Heart left ventricle (tissue), 16 donors: ENCODE results near the gene IFT27. TPM values are rescaled to one million over a fixed set of nuclear protein-coding genes. Genes with fewer than 3 reads are reported as not detected.
A peak's percentile ranks its signal among the peaks of the same experiment; 100 is the strongest.
"Not testable (repeated sequence)": the region's sequence is repeated elsewhere in the genome, so short reads cannot be mapped to it uniquely, and the experiment has no call there.

Experiments
- ATAC-seq, 4 donors: fragments of 200-7000 bp; cut with Tn5 transposase; one replicate each; pipeline ENCODE4 v1.9.1; 2020 to 2022; ENCODE audit warnings: moderate library complexity in 4 of 4, mild to moderate bottlenecking in 3 of 4, moderate number of reproducible peaks in 1 of 4
- DNase-seq, 5 donors: peaks; one replicate each; pipeline ENCODE4 v3.0.0-alpha.2; 2020
- H3K27ac ChIP-seq, 12 donors: fragments of 200-600 bp; sonication (generic) in 4 of 12; one replicate each; pipeline versions ENCODE4 v1.5.0 to v1.8.0; 2016 to 2022; ENCODE audit warnings: mild to moderate bottlenecking in 2 of 12
- H3K27me3 ChIP-seq, 9 donors: fragments of 200-600 bp; sonication (generic) in 2 of 9; one replicate each; pipeline versions ENCODE4 v1.5.1 to v1.8.0; 2016 to 2022; ENCODE audit warnings: mild to moderate bottlenecking in 3 of 9
- H3K36me3 ChIP-seq, 9 donors: fragments of 200-600 bp; sonication (generic) in 2 of 9; one replicate each; pipeline versions ENCODE4 v1.5.0 to v1.8.0; 2018 to 2022; ENCODE audit warnings: mild to moderate bottlenecking in 2 of 9
- H3K4me1 ChIP-seq, 12 donors: fragments of 200-600 bp; sonication (generic) in 4 of 12; one replicate each; pipeline versions ENCODE4 v1.5.0 to v1.8.0; 2016 to 2022; ENCODE audit warnings: mild to moderate bottlenecking in 3 of 12
- H3K4me3 ChIP-seq, 12 donors: fragments of 200-600 bp; sonication (generic) in 4 of 12; one replicate each; pipeline versions ENCODE4 v1.5.0 to v1.8.0; 2017 to 2022; ENCODE audit warnings: mild to moderate bottlenecking in 9 of 12, moderate library complexity in 4 of 12
- H3K9me3 ChIP-seq, 12 donors: fragments of 200-600 bp; sonication (generic) in 4 of 12; one replicate each; pipeline versions ENCODE4 v1.5.0 to v1.8.0; 2016 to 2022; ENCODE audit warnings: mild to moderate bottlenecking in 1 of 12
- CTCF ChIP-seq, 12 donors: fragments of 200-600 bp; sonication (generic) in 4 of 12; IDR thresholded peaks; one replicate each; pipeline versions ENCODE4 v1.5.0 to v1.8.0; 2018 to 2022; ENCODE audit warnings: antibody characterized with exemption in 12 of 12, mild to moderate bottlenecking in 5 of 12
- POLR2A ChIP-seq, 2 donors: fragments of 450-650 bp; IDR thresholded peaks; one replicate each; pipeline ENCODE4 v1.6.1; 2017; ENCODE audit warnings: antibody characterized with exemption in 2 of 2, mild to moderate bottlenecking in 2 of 2, moderate library complexity in 2 of 2
- WGBS, 4 donors: extraction: QIAGEN DNeasy Blood & Tissue Kit in 2 of 4; methylation state at CpG; one replicate each; pipeline versions ENCODE4 v1.1.5 to v1.1.7; 2013 to 2018; 5-methylcytosine and 5-hydroxymethylcytosine counted together
- intact Hi-C, 10 donors: fragments of 100-400 bp; cut with DNase I; formaldehyde crosslinking; loops; one replicate each; pipeline versions ENCODE4 v1.11.1 to v1.14.2; 2022
- polyA plus RNA-seq, 2 donors: library from polyadenylated mRNA; stranded (reverse); fragments of 200-250 nt; gene quantifications; one replicate each; pipeline ENCODE4 v1.2.3, GENCODE V29; 2013
- total RNA-seq, 9 donors: library from RNA; depleted of rRNA in 2 of 9; stranded (reverse); fragments of >200 nt in 2 of 9; fragmentation: NEBNext Ultra II Directional in 3 of 9; extraction: Animal tissue kit (Norgen Biotek cat#: 25700) in 3 of 9; gene quantifications; one replicate each; pipeline versions ENCODE4 v1.1.0 to v1.2.4, GENCODE V29; 2016 to 2023
- donor health status: ischemic (EF 13 %, LVEDD 7.1; RV severe dilation, severe dysfunction).
- donor health status: healthy with polysubstance abuse.
- donor health status: DM: no; HTN: yes; CAD: no.
- donor health status: DM: no; HTN: no; CAD: no.
- donor health status: ischemic (EF 25% LVEDD 6.9; RV normal size, moderate dysfunction).
- donor health status: ischemic (EF 25% LVEDD 5.7; RV mildly dilated, moderate dysfunction).
- donor health status: healthy.
- donor health status: DM: yes; HTN: yes; CAD: no.
- donor health status: ischemic (EF 35%, LVEDD 5.7; RV mildly dilated, moderate dysfunction).
- donor health status: nonischemic (EF 11% LVEDD 7.7; RV severe dilation, severe dysfunction).
- donor health status: DM: yes; HTN: yes; CAD: no.
- donor health status: PGD.
- donor health status: ischemic (EF 29% LVEDD 5.4; RV normal size, mild dysfunction).
- donor health status: nonischemic (EF 23%, LVEDD 6.1; RV moderate dilation, normal function).

Gene IFT27
- total and polyA plus RNA-seq, 11 donors: 18.4 to 36.7 (median 25.8) TPM

DNA sequence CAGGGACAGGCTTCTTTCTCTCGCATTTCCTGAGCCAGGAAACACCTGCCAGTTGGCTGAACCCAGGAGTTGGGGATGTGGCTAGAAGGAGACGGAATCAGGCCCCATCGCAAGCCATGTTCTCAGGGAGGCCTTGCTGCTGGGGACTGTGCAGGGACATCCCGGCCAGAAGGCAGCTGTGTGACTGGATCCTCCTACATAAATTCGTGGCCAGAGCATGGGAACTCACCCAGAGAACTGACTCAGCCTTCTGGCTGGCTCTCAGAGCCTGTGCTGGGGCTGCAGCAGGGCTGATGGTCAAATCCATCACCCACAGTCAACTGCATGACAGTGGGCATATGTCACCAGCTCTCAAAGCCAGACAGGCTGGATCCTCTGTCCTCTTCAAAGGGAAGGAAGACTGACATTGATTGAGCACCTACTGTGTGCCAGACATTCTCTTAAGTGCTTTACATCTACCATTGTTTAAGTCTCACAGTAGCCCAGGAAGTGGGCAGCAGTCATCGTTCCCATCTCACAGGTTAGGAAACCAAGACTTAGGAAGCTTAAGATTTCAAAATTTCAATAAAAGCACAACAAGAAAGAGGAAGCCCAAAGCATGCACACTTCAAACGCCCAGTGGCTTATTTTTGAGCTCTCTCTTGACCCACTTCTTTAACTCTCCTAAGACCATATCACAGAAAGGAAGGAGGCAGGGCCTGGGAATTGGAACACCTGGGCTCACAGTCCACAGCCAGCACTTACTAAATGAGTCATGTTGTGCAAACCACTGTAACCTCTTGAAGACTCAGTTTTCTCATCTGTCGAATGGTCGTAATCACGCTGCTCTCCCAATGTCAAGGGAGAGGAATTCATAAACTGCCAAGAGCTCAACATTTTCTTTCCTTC is 41.5 kb downstream of the IFT27 start:
- H3K27me3 ChIP-seq: peaks cover 0 to 50% (median 3%) of the 10 kb centered on the region in 9 donors

DNA sequence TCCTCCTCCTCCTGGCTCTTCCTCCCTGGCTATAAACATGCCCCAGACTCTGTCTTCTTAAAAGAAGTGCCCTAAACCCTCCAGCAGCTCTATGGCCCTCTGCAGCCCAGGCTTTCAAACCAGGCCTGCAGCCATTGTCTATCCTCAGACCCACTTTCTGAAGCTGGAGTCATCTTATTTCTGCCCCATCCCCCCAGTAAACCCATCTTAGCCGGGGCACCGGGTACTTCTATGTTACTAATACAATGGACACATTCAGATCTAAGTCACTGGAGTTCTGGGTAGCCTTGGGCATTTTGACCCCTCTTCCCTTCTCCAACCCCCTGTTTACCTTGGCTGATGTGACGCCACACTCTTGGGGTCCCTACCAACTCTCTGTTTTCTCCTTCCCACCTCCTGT is 42.6 kb downstream of the IFT27 start:
- 75 to 89% (median 82%) methylated on average over 3 of the region's 3 CpGs for WGBS, 4 donors
- peaks cover 0 to 50% (median 2%) of the 10 kb centered on the region in 9 donors for H3K27me3 ChIP-seq
- H3K4me3 ChIP-seq: no peak overlapping the region
- intact Hi-C loops: no loop called here
- DNase-seq (no peak), ATAC-seq (no peak)
- H3K27ac ChIP-seq: no peak overlapping the region
- no peaks in the 10 kb centered on the region for H3K9me3 ChIP-seq
- no peak for TF ChIP-seq CTCF (IDR thresholded peaks at IDR 0.05)
- H3K36me3 ChIP-seq: no peaks in the 10 kb centered on the region
- peaks cover 0 to 23% (median 0%) of the 10 kb centered on the region in 12 donors for H3K4me1 ChIP-seq

More for the DNA sequence above, 41.5 kb downstream of the IFT27 start:
- WGBS, 4 donors: 53 to 60% (median 56%) methylated on average over 8 to 10 of the region's 10 CpGs
- ATAC-seq (peak in 3 of 4 donors; percentile 44 to 67 (median 47)), DNase-seq (no peak)
- no peak for TF ChIP-seq CTCF (IDR thresholded peaks at IDR 0.05)
- no peak for TF ChIP-seq POLR2A (IDR thresholded peaks at IDR 0.05)
- intact Hi-C loops: no loop called here
- peaks cover 0 to 24% (median 0%) of the 10 kb centered on the region in 12 donors for H3K4me1 ChIP-seq
- no peak overlapping the region for H3K4me3 ChIP-seq
- no peaks in the 10 kb centered on the region for H3K36me3 ChIP-seq
- no peak overlapping the region for H3K27ac ChIP-seq
- peaks cover 0 to 7% (median 0%) of the 10 kb centered on the region in 12 donors for H3K9me3 ChIP-seq

- no peak for ATAC-seq
- H3K27ac ChIP-seq: no peak overlapping the region
- intact Hi-C loops: no loop called here
- peaks cover 0 to 20% (median 0%) of the 10 kb centered on the region in 12 donors for H3K4me1 ChIP-seq
- TF ChIP-seq POLR2A (IDR thresholded peaks at IDR 0.05): no peak
- no peak for TF ChIP-seq CTCF (IDR thresholded peaks at IDR 0.05)
- H3K36me3 ChIP-seq: no peaks in the 10 kb centered on the region
- H3K4me3 ChIP-seq: no peak overlapping the region
- H3K9me3 ChIP-seq: no peaks in the 10 kb centered on the region
- no peak for DNase-seq
- peaks cover 0 to 50% (median 2%) of the 10 kb centered on the region in 9 donors for H3K27me3 ChIP-seq
- 46 to 79% (median 64%) methylated on average over 1 of the region's 1 CpG for WGBS, 4 donors
Observed at GRCh38 chr22:36732609-36733008, 43.3 kb downstream of the IFT27 start.

DNA sequence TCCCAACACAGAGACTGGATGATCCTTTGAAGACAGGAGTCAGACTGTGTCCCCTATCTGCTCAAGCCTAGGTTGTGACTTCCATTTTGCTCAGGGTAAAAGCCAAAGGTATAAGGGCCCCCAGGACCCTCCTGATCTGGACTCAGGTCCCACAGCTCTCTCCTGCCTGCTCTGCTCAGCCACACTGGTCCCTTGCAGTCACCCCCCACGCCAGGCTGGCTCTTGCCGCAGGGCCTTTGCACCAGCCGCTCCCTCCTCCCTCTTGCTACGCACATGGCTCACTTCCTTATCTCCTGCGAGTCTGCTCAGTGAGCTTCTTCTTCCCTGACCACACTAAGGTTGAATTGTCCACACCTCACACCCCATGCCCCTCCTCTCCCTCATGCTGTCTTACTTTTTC is 44.0 kb downstream of the IFT27 start:
- TF ChIP-seq CTCF (IDR thresholded peaks at IDR 0.05): no peak
- TF ChIP-seq POLR2A (IDR thresholded peaks at IDR 0.05): no peak
- 74 to 81% (median 77%) methylated on average over 5 of the region's 5 CpGs for WGBS, 4 donors
- Histone ChIP-seq H3K36me3 (no peaks in the 10 kb centered on the region), H3K9me3 (no peaks in the 10 kb centered on the region), H3K4me1 (peaks cover 0 to 14% (median 0%) of the 10 kb centered on the region in 12 donors), H3K4me3 (no peak overlapping the region), H3K27me3 (peaks cover 0 to 45% (median 2%) of the 10 kb centered on the region in 9 donors), H3K27ac (no peak overlapping the region)
- intact Hi-C loops: no loop called here
- no peak for ATAC-seq
- no peak for DNase-seq

DNA sequence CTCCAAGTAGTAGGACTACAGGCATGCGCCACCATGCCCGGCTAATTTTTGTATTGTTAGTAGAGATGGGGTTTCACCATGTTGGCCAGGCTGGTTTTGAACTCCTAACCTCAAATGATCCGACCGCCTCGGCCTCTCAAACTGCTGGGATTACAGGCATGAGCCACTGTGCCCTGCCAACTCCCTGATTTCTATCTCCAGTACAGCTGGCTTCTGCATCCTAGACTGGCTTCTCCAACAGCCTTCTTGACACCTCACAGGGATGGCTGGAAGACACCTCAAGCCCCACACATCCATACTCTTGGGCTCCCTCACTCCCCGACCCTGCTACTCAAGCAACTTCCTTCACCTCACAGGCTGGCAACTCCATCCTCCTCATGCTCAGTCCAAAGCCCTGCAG is 44.6 kb downstream of the IFT27 start:
- ATAC-seq, H3K4me3 ChIP-seq, DNase-seq, H3K27ac ChIP-seq, H3K9me3 ChIP-seq, H3K36me3 ChIP-seq, intact Hi-C loops: not testable (repeated sequence)
- Histone ChIP-seq H3K27me3 (peaks cover 0 to 45% (median 3%) of the 10 kb centered on the region in 9 donors), H3K4me1 (peaks cover 0 to 10% (median 0%) of the 10 kb centered on the region in 12 donors)
- 81 to 93% (median 88%) methylated on average over 6 of the region's 6 CpGs for WGBS, 4 donors
